DOHH2 (cell line): ENCODE data around the gene EXTL1.

Source experiments
- H3F3A ChIP-seq: fragments of 200-600 bp; sonication (generic), shearing (Covaris generic); 2 replicates; pipeline ENCODE4 v1.6.0; 2016; ENCODE audit warnings: antibody characterized with exemption, mild to moderate bottlenecking; ENCODE audit not compliant: control insufficient read depth, insufficient read depth
- H3K27ac ChIP-seq: fragments of 200-600 bp; sonication (generic); 2 replicates; pipeline ENCODE4 v1.5.1; 2014; ENCODE audit warnings: low read depth, mild to moderate bottlenecking, low read length, moderate library complexity
- H3K27me3 ChIP-seq: fragments of 200-600 bp; sonication (generic); 2 replicates; pipeline ENCODE4 v1.6.1; 2014; ENCODE audit warnings: mild to moderate bottlenecking, low read length, mixed read lengths; ENCODE audit not compliant: control insufficient read depth
- H3K36me3 ChIP-seq: fragments of 200-600 bp; sonication (generic); 2 replicates; pipeline ENCODE4 v1.6.1; 2014; ENCODE audit warnings: mild to moderate bottlenecking, low read length, moderate library complexity, mixed read lengths; ENCODE audit not compliant: control insufficient read depth
- H3K4me1 ChIP-seq: fragments of 200-600 bp; sonication (generic); 2 replicates; pipeline ENCODE4 v1.6.1; 2014; ENCODE audit warnings: mild to moderate bottlenecking, low read length, mixed read lengths; ENCODE audit not compliant: control insufficient read depth
- H3K4me2 ChIP-seq: fragments of 200-600 bp; sonication (generic); 2 replicates; pipeline ENCODE4 v1.6.0; 2014; ENCODE audit warnings: mild to moderate bottlenecking, low read length, moderate library complexity
- H3K4me3 ChIP-seq: fragments of 200-600 bp; sonication (generic); 2 replicates; pipeline ENCODE4 v1.5.1; 2014; ENCODE audit warnings: mild to moderate bottlenecking, low read length, mixed read lengths
- H3K79me2 ChIP-seq: fragments of 200-600 bp; sonication (generic); 2 replicates; pipeline ENCODE4 v1.6.1; 2014; ENCODE audit warnings: mild to moderate bottlenecking, low read length, mixed read lengths; ENCODE audit not compliant: control insufficient read depth
- H3K9me2 ChIP-seq: fragments of 200-600 bp; sonication (generic); replicated peaks from 2 replicates; pipeline ENCODE4 v1.6.1; 2014; ENCODE audit warnings: mild to moderate bottlenecking, low read length, mixed read lengths; ENCODE audit not compliant: control insufficient read depth
- H3K9me3 ChIP-seq: fragments of 200-600 bp; sonication (generic); 2 replicates; pipeline ENCODE4 v1.6.1; 2014; ENCODE audit warnings: antibody characterized with exemption, low read length, mixed read lengths; ENCODE audit not compliant: control insufficient read depth, insufficient read depth
- H4K20me1 ChIP-seq: fragments of 200-600 bp; sonication (generic); 2 replicates; pipeline ENCODE4 v1.6.0; 2014; ENCODE audit warnings: low read depth, mild to moderate bottlenecking, antibody characterized with exemption, low read length, moderate library complexity; ENCODE audit not compliant: control insufficient read depth, insufficient read depth
- EZH2phosphoT487 ChIP-seq: fragments of 200-600 bp; sonication (generic); IDR thresholded peaks from 2 replicates; pipeline ENCODE4 v1.6.1; 2017; ENCODE audit warnings: borderline replicate concordance, mild to moderate bottlenecking, antibody characterized with exemption, low read length, moderate library complexity, mixed read lengths
- TF ChIP-seq, protein P1 (sequence below): fragments of 200-600 bp; sonication (generic); IDR thresholded peaks from one replicate; pipeline ENCODE4 v1.5.1; 2014; ENCODE audit warnings: antibody characterized with exemption, mild to moderate bottlenecking, low read depth, low read length; ENCODE audit not compliant: poor library complexity, severe bottlenecking

The EXTL1 gene

GRCh38 chr1:26037904-26038303, 16.3 kb downstream of the EXTL1 start:
- H3K79me2 ChIP-seq = no peaks in the 10 kb centered on the region
- no peaks in the 10 kb centered on the region for H3K36me3 ChIP-seq
- H3F3A ChIP-seq = no peaks in the 10 kb centered on the region
- H3K27ac ChIP-seq = no peak overlapping the region
- H3K4me3 ChIP-seq = no peak overlapping the region
- peaks cover 11% of the 10 kb centered on the region for H3K27me3 ChIP-seq
- no peaks in the 10 kb centered on the region for H4K20me1 ChIP-seq
- H3K9me2 ChIP-seq = no peaks in the 10 kb centered on the region
- no peak overlapping the region for H3K4me2 ChIP-seq
- TF ChIP-seq EZH2phosphoT487 = no peak
- TF ChIP-seq, protein P1, sequence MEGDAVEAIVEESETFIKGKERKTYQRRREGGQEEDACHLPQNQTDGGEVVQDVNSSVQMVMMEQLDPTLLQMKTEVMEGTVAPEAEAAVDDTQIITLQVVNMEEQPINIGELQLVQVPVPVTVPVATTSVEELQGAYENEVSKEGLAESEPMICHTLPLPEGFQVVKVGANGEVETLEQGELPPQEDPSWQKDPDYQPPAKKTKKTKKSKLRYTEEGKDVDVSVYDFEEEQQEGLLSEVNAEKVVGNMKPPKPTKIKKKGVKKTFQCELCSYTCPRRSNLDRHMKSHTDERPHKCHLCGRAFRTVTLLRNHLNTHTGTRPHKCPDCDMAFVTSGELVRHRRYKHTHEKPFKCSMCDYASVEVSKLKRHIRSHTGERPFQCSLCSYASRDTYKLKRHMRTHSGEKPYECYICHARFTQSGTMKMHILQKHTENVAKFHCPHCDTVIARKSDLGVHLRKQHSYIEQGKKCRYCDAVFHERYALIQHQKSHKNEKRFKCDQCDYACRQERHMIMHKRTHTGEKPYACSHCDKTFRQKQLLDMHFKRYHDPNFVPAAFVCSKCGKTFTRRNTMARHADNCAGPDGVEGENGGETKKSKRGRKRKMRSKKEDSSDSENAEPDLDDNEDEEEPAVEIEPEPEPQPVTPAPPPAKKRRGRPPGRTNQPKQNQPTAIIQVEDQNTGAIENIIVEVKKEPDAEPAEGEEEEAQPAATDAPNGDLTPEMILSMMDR = no peak
- no peaks in the 10 kb centered on the region for H3K9me3 ChIP-seq
- H3K4me1 ChIP-seq = peaks cover 10% of the 10 kb centered on the region

- H3K4me2 ChIP-seq = no peak overlapping the region
- no peaks in the 10 kb centered on the region for H3K36me3 ChIP-seq
- no peaks in the 10 kb centered on the region for H3F3A ChIP-seq
- no peaks in the 10 kb centered on the region for H3K9me2 ChIP-seq
- no peaks in the 10 kb centered on the region for H4K20me1 ChIP-seq
- no peak overlapping the region for H3K27ac ChIP-seq
- H3K4me1 ChIP-seq = peaks cover 10% of the 10 kb centered on the region
- H3K79me2 ChIP-seq = no peaks in the 10 kb centered on the region
- no peaks in the 10 kb centered on the region for H3K9me3 ChIP-seq
- TF ChIP-seq, protein P1 = no peak
- TF ChIP-seq EZH2phosphoT487 = no peak
- no peak overlapping the region for H3K4me3 ChIP-seq
- peaks cover 11% of the 10 kb centered on the region for H3K27me3 ChIP-seq
Measured at GRCh38 chr1:26038477-26038876, 16.9 kb downstream of the EXTL1 start.

DNA sequence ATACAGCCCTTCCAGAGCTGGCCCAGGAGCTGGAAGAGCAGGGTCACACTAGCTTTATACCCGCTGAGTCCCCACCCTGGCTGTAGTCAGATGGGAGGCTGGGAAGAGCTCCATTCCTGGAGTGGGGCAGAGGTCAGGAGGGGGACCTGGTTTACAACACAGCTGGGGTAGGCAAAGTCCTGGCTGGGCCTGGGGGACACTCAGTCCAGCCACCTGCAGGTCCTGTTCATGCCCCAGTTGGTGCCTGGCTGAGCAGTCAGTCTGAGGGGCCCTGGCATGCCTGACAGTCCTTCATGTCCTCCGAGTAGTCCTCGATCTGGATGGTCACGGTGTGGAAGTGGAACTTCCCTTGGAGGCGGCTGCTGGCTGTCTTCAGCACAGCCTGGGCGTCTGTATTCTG, 17.3 kb downstream of the EXTL1 start:
- no peaks in the 10 kb centered on the region for H3K36me3 ChIP-seq
- no peak overlapping the region for H3K27ac ChIP-seq
- no peaks in the 10 kb centered on the region for H3K9me3 ChIP-seq
- no peaks in the 10 kb centered on the region for H4K20me1 ChIP-seq
- no peak for TF ChIP-seq EZH2phosphoT487
- TF ChIP-seq, protein P1 = no peak
- H3K9me2 ChIP-seq = no peaks in the 10 kb centered on the region
- H3F3A ChIP-seq = no peaks in the 10 kb centered on the region
- H3K27me3 ChIP-seq = peaks cover 11% of the 10 kb centered on the region
- H3K4me3 ChIP-seq = no peak overlapping the region
- H3K4me2 ChIP-seq = no peak overlapping the region
- peaks cover 10% of the 10 kb centered on the region for H3K4me1 ChIP-seq
- no peaks in the 10 kb centered on the region for H3K79me2 ChIP-seq

- Histone ChIP-seq H3K9me2 (no peaks in the 10 kb centered on the region), H3K27ac (no peak overlapping the region), H3K79me2 (no peaks in the 10 kb centered on the region), H4K20me1 (no peaks in the 10 kb centered on the region), H3K4me1 (no peaks in the 10 kb centered on the region), H3K9me3 (no peaks in the 10 kb centered on the region), H3K4me3 (no peak overlapping the region), H3F3A (no peaks in the 10 kb centered on the region), H3K4me2 (no peak overlapping the region), H3K27me3 (peaks cover 16% of the 10 kb centered on the region; the same call in 1 of the 2 replicates), H3K36me3 (no peaks in the 10 kb centered on the region)
- TF ChIP-seq, protein P1 = no peak
- TF ChIP-seq EZH2phosphoT487 = no peak
Measured at GRCh38 chr1:26041401-26041800, 19.8 kb downstream of the EXTL1 start.
